Measurements from ENCODE around the gene NACC2.

GRCh38 chr9:136016572-136017288 is 78.4 kb downstream of the NACC2 start:
- no peak for TF ChIP-seq EP300 (IDR thresholded peaks at IDR 0.05)
- no peak for TF ChIP-seq CTCF (IDR thresholded peaks at IDR 0.05)
- TF ChIP-seq POLR2AphosphoS5 (IDR thresholded peaks at IDR 0.05): no peak
- TF ChIP-seq POLR2A (IDR thresholded peaks at IDR 0.05; ENCODE audit: low read depth): no peak

Data from esophagus muscularis mucosa (tissue), 4 donors.